Mesendoderm (in vitro differentiated cells): ENCODE results near the gene GRIA2. TPM values are rescaled to one million over a fixed set of nuclear protein-coding genes. Genes with fewer than 3 reads are reported as not detected.
"Not testable (repeated sequence)": the region's sequence is repeated elsewhere in the genome, so short reads cannot be mapped to it uniquely, and the experiment has no call there.

Experiments used
- DNase-seq: peaks from one replicate; pipeline ENCODE4 v3.0.0; 2013
- H2AK5ac ChIP-seq: 2 replicates; pipeline ENCODE4 v1.6.1; 2013; ENCODE audit warnings: low read length, inconsistent platforms
- H2BK120ac ChIP-seq: 2 replicates; pipeline ENCODE4 v1.6.1; 2013; ENCODE audit warnings: low read depth, mild to moderate bottlenecking, low read length, moderate library complexity, mixed read lengths
- H2BK15ac ChIP-seq: replicated peaks from 2 replicates; pipeline ENCODE4 v1.6.1; 2013; ENCODE audit warnings: low read depth, mild to moderate bottlenecking, moderate library complexity
- H2BK5ac ChIP-seq: 2 replicates; pipeline ENCODE4 v1.6.1; 2013; ENCODE audit warnings: low read length, inconsistent platforms
- H3K18ac ChIP-seq: 2 replicates; pipeline ENCODE4 v1.6.1; 2013; ENCODE audit warnings: mild to moderate bottlenecking, low read length, mixed read lengths
- H3K23ac ChIP-seq: one replicate; pipeline ENCODE4 v1.6.1; 2013; ENCODE audit warnings: low read length
- H3K27ac ChIP-seq: 2 replicates; pipeline ENCODE4 v1.5.1; 2013; ENCODE audit warnings: low read depth, mild to moderate bottlenecking, inconsistent platforms, low read length, moderate library complexity
- H3K27me3 ChIP-seq: 2 replicates; pipeline ENCODE4 v1.6.1; 2013; ENCODE audit warnings: low read length, control low read depth, mild to moderate bottlenecking, inconsistent platforms; ENCODE audit not compliant: insufficient read depth, poor library complexity
- H3K36me3 ChIP-seq: 2 replicates; pipeline ENCODE4 v1.6.1; 2013; ENCODE audit warnings: low read length, inconsistent platforms; ENCODE audit not compliant: control insufficient read depth, insufficient read depth
- H3K4ac ChIP-seq: one replicate; pipeline ENCODE4 v1.6.1; 2013; ENCODE audit warnings: low read depth, mild to moderate bottlenecking, low read length, moderate library complexity
- H3K4me1 ChIP-seq: 2 replicates; pipeline ENCODE4 v1.6.1; 2013; ENCODE audit warnings: low read depth, low read length, inconsistent platforms; ENCODE audit not compliant: control insufficient read depth
- H3K4me2 ChIP-seq: 2 replicates; pipeline ENCODE4 v1.6.1; 2013; ENCODE audit warnings: low read length
- H3K4me3 ChIP-seq: 2 replicates; pipeline ENCODE4 v1.5.1; 2013; ENCODE audit warnings: mild to moderate bottlenecking, low read length
- H3K56ac ChIP-seq: one replicate; pipeline ENCODE4 v1.6.1; 2013; ENCODE audit warnings: low read length
- H3K79me1 ChIP-seq: 2 replicates; pipeline ENCODE4 v1.6.1; 2013; ENCODE audit warnings: low read length, inconsistent platforms
- H3K79me2 ChIP-seq: 2 replicates; pipeline ENCODE4 v1.6.1; 2013; ENCODE audit warnings: mild to moderate bottlenecking, low read length; ENCODE audit not compliant: control insufficient read depth, insufficient read depth
- H3K9ac ChIP-seq: 2 replicates; pipeline ENCODE4 v1.6.1; 2013; ENCODE audit warnings: low read length, inconsistent platforms
- H4K5ac ChIP-seq: one replicate; pipeline ENCODE4 v1.6.1; 2013; ENCODE audit warnings: low read length
- H4K8ac ChIP-seq: one replicate; pipeline ENCODE4 v1.6.1; 2013; ENCODE audit warnings: low read depth, mild to moderate bottlenecking, control low read depth, low read length, moderate library complexity
- WGBS: extraction: QIAGEN DNeasy Blood & Tissue Kit; methylation state at CpG from one replicate; pipeline ENCODE4 v1.1.7; 2013; ENCODE audit warnings: low lambda C conversion rate, missing lambda C conversion rate; ENCODE audit not compliant: insufficient coverage; ENCODE audit errors: extremely low coverage; 5-methylcytosine and 5-hydroxymethylcytosine counted together
- polyA plus RNA-seq, 2 experiments: library from polyadenylated mRNA; stranded (reverse); fragments of 200-250 nt; gene quantifications; one replicate each; pipeline ENCODE4 v1.2.3, GENCODE V29; 2013

GRIA2 gene
- not detected for polyA plus RNA-seq (2013, experiment 1 of 2)
- 0.01 TPM for polyA plus RNA-seq (2013, experiment 2 of 2)

DNA sequence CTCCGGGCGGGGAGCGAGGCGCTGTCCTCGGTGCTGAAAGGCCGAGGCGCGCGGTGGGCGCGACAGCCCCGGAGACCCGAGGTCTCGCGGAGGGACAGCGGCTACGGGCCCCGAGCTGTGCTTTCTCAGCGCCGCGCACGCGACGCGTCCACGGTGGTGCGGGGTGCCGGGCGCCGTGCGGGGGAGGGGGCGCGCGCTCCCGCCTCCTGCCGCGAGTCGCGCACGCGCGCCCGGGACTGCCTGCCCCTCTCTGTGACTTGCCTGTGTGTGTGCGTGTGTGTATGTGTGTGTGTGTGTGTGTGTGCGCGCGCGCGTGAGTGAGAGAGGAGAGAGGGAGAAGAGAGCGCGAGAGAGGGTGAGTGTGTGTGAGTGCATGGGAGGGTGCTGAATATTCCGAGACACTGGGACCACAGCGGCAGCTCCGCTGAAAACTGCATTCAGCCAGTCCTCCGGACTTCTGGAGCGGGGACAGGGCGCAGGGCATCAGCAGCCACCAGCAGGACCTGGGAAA lies at the start of gene GRIA2:
TSS of gene GRIA2 (plus strand) at position 358 of the 511 bp plus-strand sequence. CDS start 315 bp downstream, outside the sequence.
- Histone ChIP-seq H3K4me1 (no peaks in the 10 kb centered on the region), H4K5ac (no peak within 1 kb of the TSS), H3K18ac (no peak within 1 kb of the TSS), H3K56ac (no peak within 1 kb of the TSS), H3K79me2 (no peaks in the 10 kb centered on the region), H3K9ac (no peak within 1 kb of the TSS), H3K27ac (no peak within 1 kb of the TSS), H2BK5ac (no peak within 1 kb of the TSS), H4K8ac (no peak within 1 kb of the TSS), H3K79me1 (no peaks in the 10 kb centered on the region), H3K23ac (no peak within 1 kb of the TSS), H3K27me3 (peaks cover 18% of the 10 kb centered on the region), H2BK15ac (no peak within 1 kb of the TSS), H2AK5ac (no peak within 1 kb of the TSS), H3K4me2 (peak within 1 kb of the TSS; percentile 32), H3K4ac (no peak within 1 kb of the TSS), H3K36me3 (no peaks in the 10 kb centered on the region), H3K4me3 (no peak within 1 kb of the TSS), H2BK120ac (no peak within 1 kb of the TSS)
- DNase-seq: peak; percentile 82
- WGBS: no CpG with 5 or more reads among the region's 57 CpGs

DNA sequence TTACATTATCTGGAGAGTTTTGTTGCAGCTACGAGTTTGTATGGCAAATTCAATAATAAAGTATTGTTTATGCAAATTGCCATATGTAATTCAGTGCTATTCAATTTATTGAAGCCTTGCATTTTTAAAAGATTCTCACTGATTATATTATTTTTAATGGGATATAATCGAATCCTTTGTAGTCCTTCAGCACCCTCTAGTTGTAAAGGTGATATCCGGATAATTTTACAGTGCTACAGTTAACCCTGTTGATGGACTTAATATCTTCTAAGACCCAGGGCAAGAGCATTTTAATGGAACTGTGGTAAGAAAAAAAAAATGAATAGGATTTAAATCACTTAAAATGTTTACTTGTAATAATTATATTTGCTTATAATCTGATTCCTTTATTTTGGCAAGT lies 48.5 kb upstream of the GRIA2 start:
- Histone ChIP-seq H3K18ac (no peak overlapping the region), H3K79me1 (no peaks in the 10 kb centered on the region), H3K56ac (no peak overlapping the region), H4K5ac (no peak overlapping the region), H3K27ac (no peak overlapping the region), H3K23ac (no peak overlapping the region), H2BK15ac (no peak overlapping the region), H3K4me1 (no peaks in the 10 kb centered on the region), H4K8ac (no peak overlapping the region), H3K27me3 (no peaks in the 10 kb centered on the region), H2BK120ac (no peak overlapping the region), H3K4me3 (no peak overlapping the region), H2AK5ac (no peak overlapping the region), H3K9ac (no peak overlapping the region), H3K4me2 (no peak overlapping the region), H3K79me2 (no peaks in the 10 kb centered on the region), H2BK5ac (no peak overlapping the region), H3K4ac (no peak overlapping the region), H3K36me3 (no peaks in the 10 kb centered on the region)
- no CpG with 5 or more reads among the region's 3 CpGs for WGBS
- DNase-seq: peak; percentile 2

DNA sequence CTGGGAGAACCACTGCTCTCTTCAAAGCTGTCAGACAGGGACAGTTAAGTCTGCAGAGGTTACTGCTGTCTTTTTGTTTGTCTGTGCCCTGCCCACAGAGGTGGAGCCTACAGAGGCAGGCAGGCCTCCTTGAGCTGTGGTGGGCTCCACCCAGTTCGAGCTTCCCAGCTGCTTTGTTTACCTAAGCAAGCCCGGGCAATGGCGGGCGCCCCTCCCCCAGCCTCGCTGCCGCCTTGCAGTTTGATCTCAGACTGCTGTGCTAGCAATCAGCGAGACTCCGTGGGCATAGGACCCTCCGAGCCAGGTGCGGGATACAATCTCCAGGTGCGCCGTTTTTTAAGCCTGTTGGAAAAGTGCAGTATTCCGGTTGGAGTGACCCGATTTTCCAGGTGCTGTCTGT lies 40.3 kb upstream of the GRIA2 start:
- DNase-seq: not testable (repeated sequence)
- WGBS: no CpG with 5 or more reads among the region's 14 CpGs

DNA sequence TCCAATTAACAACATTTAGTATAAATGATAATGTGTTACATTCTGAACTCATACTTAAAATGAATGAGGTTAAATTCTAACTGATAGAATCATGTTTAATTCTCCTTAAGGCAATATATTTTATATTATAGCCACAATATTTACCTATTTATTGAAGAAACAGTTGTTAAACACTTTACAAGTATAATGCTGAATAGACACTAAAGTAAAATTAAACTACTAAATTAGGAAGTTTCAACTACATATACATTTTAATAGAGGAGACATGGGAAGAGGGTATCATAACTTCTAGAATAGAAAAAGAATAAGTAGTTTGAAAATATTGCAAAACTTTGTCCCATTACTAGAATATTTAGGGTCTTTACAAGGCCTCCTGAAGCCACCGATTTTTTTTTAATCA lies 36.2 kb upstream of the GRIA2 start:
- H3K79me2 ChIP-seq: no peaks in the 10 kb centered on the region
- H3K36me3 ChIP-seq: no peaks in the 10 kb centered on the region
- no peak overlapping the region for H2BK15ac ChIP-seq
- no peak overlapping the region for H3K4me2 ChIP-seq
- no peaks in the 10 kb centered on the region for H3K27me3 ChIP-seq
- H3K4ac ChIP-seq: no peak overlapping the region
- H3K18ac ChIP-seq: no peak overlapping the region
- no peak overlapping the region for H3K4me3 ChIP-seq
- no peak overlapping the region for H2BK5ac ChIP-seq
- no CpG with 5 or more reads among the region's 1 CpG for WGBS
- H2BK120ac ChIP-seq: no peak overlapping the region
- H4K5ac ChIP-seq: no peak overlapping the region
- no peak overlapping the region for H4K8ac ChIP-seq
- H3K9ac ChIP-seq: no peak overlapping the region
- H3K79me1 ChIP-seq: no peaks in the 10 kb centered on the region
- no peak overlapping the region for H3K23ac ChIP-seq
- no peak overlapping the region for H3K27ac ChIP-seq
- no peaks in the 10 kb centered on the region for H3K4me1 ChIP-seq
- H2AK5ac ChIP-seq: no peak overlapping the region
- no peak for DNase-seq
- H3K56ac ChIP-seq: no peak overlapping the region

More for the DNA sequence above, 40.3 kb upstream of the GRIA2 start:
- H3K4me2 ChIP-seq, H3K4ac ChIP-seq, H3K9ac ChIP-seq, H2BK15ac ChIP-seq, H4K8ac ChIP-seq, H3K79me1 ChIP-seq, H3K27ac ChIP-seq, H2AK5ac ChIP-seq, H3K36me3 ChIP-seq, H2BK120ac ChIP-seq, H2BK5ac ChIP-seq, H4K5ac ChIP-seq, H3K56ac ChIP-seq, H3K79me2 ChIP-seq, H3K18ac ChIP-seq, H3K4me1 ChIP-seq, H3K4me3 ChIP-seq, H3K27me3 ChIP-seq, H3K23ac ChIP-seq: not testable (repeated sequence)

DNA sequence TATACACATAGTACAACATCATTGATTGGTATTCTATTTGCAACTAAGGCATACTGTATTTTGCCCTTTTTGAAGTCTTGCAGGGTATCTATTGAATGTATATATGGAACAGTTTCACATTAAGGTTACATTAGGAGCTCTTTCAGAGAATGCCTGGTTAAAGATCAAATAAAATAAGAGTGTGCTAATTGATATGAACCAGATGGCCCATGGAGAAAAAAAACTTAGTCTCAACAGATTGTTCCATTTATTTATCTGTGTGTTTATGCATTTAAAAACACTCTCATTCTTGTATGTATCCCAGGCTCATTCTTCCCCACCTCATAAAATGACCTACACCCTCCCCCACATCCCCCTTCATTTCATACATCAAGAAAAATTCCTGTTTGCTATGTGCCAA lies 35.2 kb upstream of the GRIA2 start:
- H3K27ac ChIP-seq: no peak overlapping the region
- H3K4me3 ChIP-seq: no peak overlapping the region

DNA sequence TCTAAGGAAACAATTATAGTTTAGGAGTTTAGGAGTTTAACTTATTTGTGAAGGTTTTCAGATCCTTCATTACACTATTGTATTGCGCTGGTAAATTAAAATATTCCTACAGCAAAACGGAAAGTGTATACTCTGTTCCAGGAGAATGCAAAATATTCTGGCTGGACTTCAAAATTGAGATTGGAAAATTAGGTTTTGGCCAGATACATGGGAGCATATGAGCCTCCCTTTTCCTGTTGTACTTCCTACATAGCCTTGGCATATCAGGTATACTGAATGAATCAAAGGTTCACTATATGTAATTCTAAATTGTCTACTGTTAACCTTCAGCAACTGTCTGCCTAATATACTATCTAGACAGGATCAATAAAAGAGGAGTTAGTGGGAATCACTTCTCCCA lies 25.2 kb upstream of the GRIA2 start:
- no CpG with 5 or more reads among the region's 2 CpGs for WGBS
- H2AK5ac ChIP-seq: no peak overlapping the region
- H3K4me1 ChIP-seq: no peaks in the 10 kb centered on the region
- H3K79me2 ChIP-seq: no peaks in the 10 kb centered on the region
- H3K36me3 ChIP-seq: no peaks in the 10 kb centered on the region
- no peak overlapping the region for H2BK5ac ChIP-seq
- no peak overlapping the region for H3K9ac ChIP-seq
- no peak overlapping the region for H3K4me3 ChIP-seq
- H3K79me1 ChIP-seq: no peaks in the 10 kb centered on the region
- H3K4ac ChIP-seq: no peak overlapping the region
- DNase-seq: no peak
- H3K18ac ChIP-seq: no peak overlapping the region
- no peak overlapping the region for H3K4me2 ChIP-seq
- no peaks in the 10 kb centered on the region for H3K27me3 ChIP-seq
- H4K5ac ChIP-seq: no peak overlapping the region
- no peak overlapping the region for H3K27ac ChIP-seq
- H4K8ac ChIP-seq: no peak overlapping the region
- no peak overlapping the region for H2BK15ac ChIP-seq
- no peak overlapping the region for H3K56ac ChIP-seq
- H3K23ac ChIP-seq: no peak overlapping the region
- H2BK120ac ChIP-seq: no peak overlapping the region

More for the DNA sequence above, 35.2 kb upstream of the GRIA2 start:
- Histone ChIP-seq H4K5ac (no peak overlapping the region), H3K4me2 (no peak overlapping the region), H2BK15ac (no peak overlapping the region), H3K4ac (no peak overlapping the region), H3K9ac (no peak overlapping the region), H3K56ac (no peak overlapping the region), H2BK120ac (no peak overlapping the region), H2AK5ac (no peak overlapping the region), H3K79me2 (no peaks in the 10 kb centered on the region), H3K79me1 (no peaks in the 10 kb centered on the region), H3K4me1 (no peaks in the 10 kb centered on the region), H3K27me3 (no peaks in the 10 kb centered on the region), H3K18ac (no peak overlapping the region), H3K36me3 (no peaks in the 10 kb centered on the region), H2BK5ac (no peak overlapping the region), H4K8ac (no peak overlapping the region), H3K23ac (no peak overlapping the region)
- no peak for DNase-seq
